MM.1S (cell line): ENCODE results near the gene ANKLE1.

ENCODE experiments used
- CTCF ChIP-seq: fragments of 300-600 bp; sonication (generic); IDR thresholded peaks from 2 replicates; pipeline ENCODE4 v1.5.1; 2016; ENCODE audit warnings: antibody characterized with exemption, low read length, mixed read lengths
- EZH2 ChIP-seq: fragments of 300-600 bp; sonication (generic); optimal IDR thresholded peaks from 2 replicates; pipeline ENCODE3; 2017; ENCODE audit warnings: low read depth, mild to moderate bottlenecking, antibody characterized with exemption, low read length, mixed read lengths
- EZH2phosphoT487 ChIP-seq: fragments of 300-600 bp; sonication (generic); IDR thresholded peaks from 2 replicates; pipeline ENCODE4 v1.6.1; 2018; ENCODE audit warnings: antibody characterized with exemption, low read length

GRCh38 chr19:17275441-17276175 lies 6.1 kb upstream of the ANKLE1 start:
- no peak for TF ChIP-seq CTCF
- TF ChIP-seq EZH2phosphoT487, result no peak
- TF ChIP-seq EZH2, result no peak
